ENCODE data around the gene SORCS3. TPM values are rescaled to one million over a fixed set of nuclear protein-coding genes. Genes with fewer than 3 reads are reported as not detected.

The SORCS3 gene
- total RNA-seq, 1 experiment from 2014 or later = 0.94 TPM

DNA sequence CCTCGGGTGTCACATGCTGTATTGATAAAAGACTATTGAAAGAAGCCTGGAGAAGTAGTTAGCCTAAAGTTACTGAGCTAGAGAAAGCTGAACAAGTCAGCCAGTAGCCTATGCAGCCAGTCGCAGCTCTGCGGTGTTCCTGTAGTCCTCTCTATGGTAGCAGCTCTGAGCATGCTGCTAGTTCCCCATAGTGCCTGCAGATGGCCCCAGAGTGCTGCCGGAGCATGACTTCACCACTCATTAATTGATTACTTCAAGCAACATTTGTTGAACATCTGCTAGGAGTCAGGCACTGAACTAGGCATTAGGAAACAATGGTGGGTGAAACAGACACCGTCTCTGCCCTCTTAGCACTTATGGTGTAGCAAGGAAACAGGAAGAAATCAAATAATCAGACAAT lies 422.7 kb downstream of the SORCS3 start (continued):
- TF ChIP-seq ZNF532 (CRISPR knock-in tag; IDR thresholded peaks at IDR 0.05; ENCODE audit: borderline replicate concordance) (no peak), MLX (CRISPR knock-in tag; IDR thresholded peaks at IDR 0.05) (no peak)

DNA sequence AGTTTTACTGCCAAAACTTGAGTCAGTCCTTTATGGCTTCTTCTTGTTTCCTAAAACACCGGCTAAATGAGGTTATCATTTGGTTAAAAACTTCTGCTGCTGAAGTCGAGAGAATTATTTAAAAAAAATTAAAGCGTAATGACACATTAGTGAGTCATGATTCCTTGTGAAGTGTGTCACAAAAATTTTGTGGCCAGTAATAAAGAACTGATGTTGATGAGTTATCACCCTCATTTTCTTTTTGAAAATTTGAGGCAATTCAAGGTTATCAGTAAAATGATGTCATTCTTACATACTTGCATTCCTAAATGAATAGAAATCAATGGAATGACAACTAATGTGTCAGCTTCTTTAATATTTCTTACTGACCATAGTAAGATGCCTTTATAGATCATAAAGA lies 427.4 kb downstream of the SORCS3 start:
- H3K27me3 Mint-ChIP-seq (ENCODE audit: low read depth) = no peaks in the 10 kb centered on the region
- H3K4me3 Mint-ChIP-seq = no peak overlapping the region
- CTCF ChIA-PET = no interaction called here
- TF ChIP-seq, protein P1, sequence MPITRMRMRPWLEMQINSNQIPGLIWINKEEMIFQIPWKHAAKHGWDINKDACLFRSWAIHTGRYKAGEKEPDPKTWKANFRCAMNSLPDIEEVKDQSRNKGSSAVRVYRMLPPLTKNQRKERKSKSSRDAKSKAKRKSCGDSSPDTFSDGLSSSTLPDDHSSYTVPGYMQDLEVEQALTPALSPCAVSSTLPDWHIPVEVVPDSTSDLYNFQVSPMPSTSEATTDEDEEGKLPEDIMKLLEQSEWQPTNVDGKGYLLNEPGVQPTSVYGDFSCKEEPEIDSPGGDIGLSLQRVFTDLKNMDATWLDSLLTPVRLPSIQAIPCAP (CRISPR knock-in tag; IDR thresholded peaks at IDR 0.05) = no peak
- TF ChIP-seq ZNF423 (CRISPR knock-in tag; IDR thresholded peaks at IDR 0.05) (no peak), ERG (CRISPR knock-in tag; IDR thresholded peaks at IDR 0.05) (no peak), JAZF1 (CRISPR knock-in tag; IDR thresholded peaks at IDR 0.05) (no peak), TEAD4 (CRISPR knock-in tag; IDR thresholded peaks at IDR 0.05) (no peak), ZNF219 (CRISPR knock-in tag; IDR thresholded peaks at IDR 0.05; ENCODE audit: borderline replicate concordance) (no peak), GTF2I (CRISPR knock-in tag; conservative IDR thresholded peaks at IDR 0.05) (no peak), OVOL2 (CRISPR knock-in tag; IDR thresholded peaks at IDR 0.05; ENCODE audit: borderline replicate concordance) (no peak)
- TF ChIP-seq, protein P2, sequence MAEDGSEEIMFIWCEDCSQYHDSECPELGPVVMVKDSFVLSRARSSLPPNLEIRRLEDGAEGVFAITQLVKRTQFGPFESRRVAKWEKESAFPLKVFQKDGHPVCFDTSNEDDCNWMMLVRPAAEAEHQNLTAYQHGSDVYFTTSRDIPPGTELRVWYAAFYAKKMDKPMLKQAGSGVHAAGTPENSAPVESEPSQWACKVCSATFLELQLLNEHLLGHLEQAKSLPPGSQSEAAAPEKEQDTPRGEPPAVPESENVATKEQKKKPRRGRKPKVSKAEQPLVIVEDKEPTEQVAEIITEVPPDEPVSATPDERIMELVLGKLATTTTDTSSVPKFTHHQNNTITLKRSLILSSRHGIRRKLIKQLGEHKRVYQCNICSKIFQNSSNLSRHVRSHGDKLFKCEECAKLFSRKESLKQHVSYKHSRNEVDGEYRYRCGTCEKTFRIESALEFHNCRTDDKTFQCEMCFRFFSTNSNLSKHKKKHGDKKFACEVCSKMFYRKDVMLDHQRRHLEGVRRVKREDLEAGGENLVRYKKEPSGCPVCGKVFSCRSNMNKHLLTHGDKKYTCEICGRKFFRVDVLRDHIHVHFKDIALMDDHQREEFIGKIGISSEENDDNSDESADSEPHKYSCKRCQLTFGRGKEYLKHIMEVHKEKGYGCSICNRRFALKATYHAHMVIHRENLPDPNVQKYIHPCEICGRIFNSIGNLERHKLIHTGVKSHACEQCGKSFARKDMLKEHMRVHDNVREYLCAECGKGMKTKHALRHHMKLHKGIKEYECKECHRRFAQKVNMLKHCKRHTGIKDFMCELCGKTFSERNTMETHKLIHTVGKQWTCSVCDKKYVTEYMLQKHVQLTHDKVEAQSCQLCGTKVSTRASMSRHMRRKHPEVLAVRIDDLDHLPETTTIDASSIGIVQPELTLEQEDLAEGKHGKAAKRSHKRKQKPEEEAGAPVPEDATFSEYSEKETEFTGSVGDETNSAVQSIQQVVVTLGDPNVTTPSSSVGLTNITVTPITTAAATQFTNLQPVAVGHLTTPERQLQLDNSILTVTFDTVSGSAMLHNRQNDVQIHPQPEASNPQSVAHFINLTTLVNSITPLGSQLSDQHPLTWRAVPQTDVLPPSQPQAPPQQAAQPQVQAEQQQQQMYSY (CRISPR knock-in tag; IDR thresholded peaks at IDR 0.05) = no peak
- no peak for ATAC-seq
- no peaks in the 10 kb centered on the region for H3K36me3 Mint-ChIP-seq
- POLR2A ChIA-PET = no interaction called here
- no peak for DNase-seq (ENCODE audit: low spot score)
- no peak overlapping the region for H3K27ac Mint-ChIP-seq
- no peaks in the 10 kb centered on the region for H3K4me1 Mint-ChIP-seq
- H3K9me3 Mint-ChIP-seq = no peaks in the 10 kb centered on the region

GRCh38 chr10:105070249-105070648 lies 429.2 kb downstream of the SORCS3 start:
- Mint-ChIP-seq H3K4me3 (no peak overlapping the region), H3K9me3 (no peaks in the 10 kb centered on the region), H3K27ac (no peak overlapping the region), H3K27me3 (ENCODE audit: low read depth) (no peaks in the 10 kb centered on the region), H3K4me1 (no peaks in the 10 kb centered on the region), H3K36me3 (no peaks in the 10 kb centered on the region)
- ChIA-PET CTCF (no interaction called here), POLR2A (no interaction called here)
- DNase-seq (ENCODE audit: low spot score) (no peak), ATAC-seq (no peak)
- TF ChIP-seq ZNF121 (CRISPR knock-in tag; IDR thresholded peaks at IDR 0.05) = no peak
- TF ChIP-seq ZNF317 (CRISPR knock-in tag; IDR thresholded peaks at IDR 0.05; ENCODE audit: borderline replicate concordance, low read depth) = no peak
- no peak for TF ChIP-seq ATF6 (CRISPR knock-in tag; IDR thresholded peaks at IDR 0.05)
- TF ChIP-seq TCF7 (CRISPR knock-in tag; IDR thresholded peaks at IDR 0.05; ENCODE audit: low read depth) = no peak
- no peak for TF ChIP-seq JAZF1 (CRISPR knock-in tag; IDR thresholded peaks at IDR 0.05)
- TF ChIP-seq NFATC4 (CRISPR knock-in tag; IDR thresholded peaks at IDR 0.05) = no peak
- TF ChIP-seq, protein P3, sequence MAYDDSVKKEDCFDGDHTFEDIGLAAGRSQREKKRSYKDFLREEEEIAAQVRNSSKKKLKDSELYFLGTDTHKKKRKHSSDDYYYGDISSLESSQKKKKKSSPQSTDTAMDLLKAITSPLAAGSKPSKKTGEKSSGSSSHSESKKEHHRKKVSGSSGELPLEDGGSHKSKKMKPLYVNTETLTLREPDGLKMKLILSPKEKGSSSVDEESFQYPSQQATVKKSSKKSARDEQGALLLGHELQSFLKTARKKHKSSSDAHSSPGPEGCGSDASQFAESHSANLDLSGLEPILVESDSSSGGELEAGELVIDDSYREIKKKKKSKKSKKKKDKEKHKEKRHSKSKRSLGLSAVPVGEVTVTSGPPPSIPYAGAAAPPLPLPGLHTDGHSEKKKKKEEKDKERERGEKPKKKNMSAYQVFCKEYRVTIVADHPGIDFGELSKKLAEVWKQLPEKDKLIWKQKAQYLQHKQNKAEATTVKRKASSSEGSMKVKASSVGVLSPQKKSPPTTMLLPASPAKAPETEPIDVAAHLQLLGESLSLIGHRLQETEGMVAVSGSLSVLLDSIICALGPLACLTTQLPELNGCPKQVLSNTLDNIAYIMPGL (CRISPR knock-in tag; IDR thresholded peaks at IDR 0.05) = no peak
- TF ChIP-seq ZMAT4 (CRISPR knock-in tag; IDR thresholded peaks at IDR 0.05) = no peak
- TF ChIP-seq PRRX2 (CRISPR knock-in tag; IDR thresholded peaks at IDR 0.05) = no peak
- TF ChIP-seq SP1 (CRISPR knock-in tag; conservative IDR thresholded peaks at IDR 0.05) = no peak

All from WTC11 (cell line).